Embryonic facial prominence (tissue), 1 donor: Measurements from ENCODE around the gene CLASP1.
"Not testable (repeated sequence)": the region's sequence is repeated elsewhere in the genome, so short reads cannot be mapped to it uniquely, and the experiment has no call there.

Experiments used
- DNase-seq: peaks from one replicate; pipeline ENCODE4 v3.0.0-alpha.2; 2016; ENCODE audit errors: extremely low spot score

CLASP1 gene

DNA sequence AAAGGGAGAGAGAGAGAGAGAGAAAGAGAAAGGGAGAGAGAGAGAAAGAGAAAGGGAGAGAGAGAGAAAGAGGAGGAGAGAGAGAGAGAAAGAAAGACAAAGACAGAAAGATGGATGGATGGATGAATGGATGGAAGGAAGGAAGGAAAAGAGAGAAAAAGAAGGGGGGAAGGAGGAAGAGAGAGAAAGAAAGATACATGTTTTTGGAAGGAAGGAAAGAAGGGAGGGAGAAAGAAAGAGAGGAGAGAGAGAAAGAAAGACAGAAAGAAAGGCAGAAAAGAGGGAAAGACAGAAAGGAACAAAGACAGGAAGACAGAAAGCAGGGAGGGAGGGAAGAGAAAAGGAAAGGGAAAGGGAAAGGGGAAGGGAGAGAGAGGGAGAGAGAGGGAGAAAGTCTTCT, 67.0 kb downstream of the CLASP1 start:
- no peak for DNase-seq

DNA sequence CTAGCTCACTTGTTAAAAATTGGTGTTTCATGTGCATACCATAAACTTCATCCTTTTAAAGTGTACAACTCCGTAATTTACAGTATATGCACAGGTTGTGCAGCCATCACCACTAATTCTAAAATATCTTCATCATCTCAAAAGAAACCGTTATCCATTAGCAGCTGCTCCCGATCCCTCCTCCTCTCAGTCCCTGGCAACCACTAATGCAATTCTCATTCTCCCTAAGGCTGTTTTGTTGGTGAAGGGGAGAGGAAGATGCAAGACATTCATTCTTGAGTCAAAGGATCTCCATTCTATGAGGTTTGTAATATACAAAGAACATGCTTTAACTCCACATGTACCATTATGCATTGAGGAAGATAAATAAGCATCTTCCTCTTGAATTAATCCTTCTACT, 70.0 kb downstream of the CLASP1 start:
- DNase-seq: no peak

DNA sequence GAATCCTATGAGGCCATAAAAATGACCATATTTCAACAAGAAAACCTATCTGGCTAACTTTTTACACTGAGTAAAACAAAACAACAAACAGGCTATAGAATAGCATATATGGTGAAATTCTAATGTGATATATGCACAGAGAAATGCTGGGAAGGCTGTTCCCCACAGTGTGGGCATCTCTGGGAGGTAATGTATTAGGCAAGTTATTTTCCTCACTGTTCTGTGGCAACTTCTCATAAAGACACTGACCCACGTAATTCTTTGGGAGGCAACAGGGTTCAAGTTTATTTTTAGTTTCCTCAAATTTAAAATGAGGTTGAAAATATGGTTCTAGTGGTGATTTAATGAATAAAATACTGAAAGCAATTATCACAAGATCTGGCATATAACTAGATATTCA, 71.9 kb downstream of the CLASP1 start:
- DNase-seq: no peak

- no peak for DNase-seq
Observed at GRCh38 chr2:121576263-121576662, 73.0 kb downstream of the CLASP1 start.

- no peak for DNase-seq
Observed at GRCh38 chr2:121575800-121576199, 73.5 kb downstream of the CLASP1 start.

GRCh38 chr2:121570667-121571055, 78.6 kb downstream of the CLASP1 start:
- DNase-seq: no peak

DNA sequence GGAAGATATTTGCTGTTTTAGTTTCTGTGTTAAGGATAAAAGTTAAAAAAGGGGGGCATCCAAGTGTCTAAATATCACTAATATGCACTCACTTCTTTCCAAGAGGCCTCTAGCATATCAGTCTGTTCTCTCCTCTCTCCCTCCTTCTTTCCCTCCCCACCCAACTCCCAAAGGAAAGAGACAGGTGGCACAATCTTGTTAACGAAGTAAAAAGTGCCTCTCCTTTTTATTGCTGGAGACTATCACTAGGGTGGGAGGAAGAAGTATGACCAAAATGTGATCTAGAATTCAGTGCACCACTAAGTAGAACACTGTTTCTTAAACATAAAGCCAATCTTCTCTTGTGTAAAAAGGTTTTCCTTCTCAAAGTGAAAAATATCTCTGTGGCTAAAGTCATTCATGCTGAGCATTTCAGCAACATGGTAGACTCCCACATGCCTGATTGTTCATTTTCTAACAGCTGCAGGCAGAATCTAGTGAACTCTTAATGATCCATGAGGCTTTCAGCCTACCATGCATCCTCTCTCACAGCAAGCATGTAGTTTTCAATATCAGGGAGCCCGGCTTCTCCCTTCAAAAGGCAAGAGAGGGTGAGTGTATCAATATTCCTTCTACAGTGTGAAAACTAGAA, 79.1 kb downstream of the CLASP1 start:
- DNase-seq: no peak

- no peak for DNase-seq
Observed at GRCh38 chr2:121567957-121568409, 81.3 kb downstream of the CLASP1 start.

GRCh38 chr2:121567452-121567851, 81.8 kb downstream of the CLASP1 start:
- DNase-seq: no peak

DNA sequence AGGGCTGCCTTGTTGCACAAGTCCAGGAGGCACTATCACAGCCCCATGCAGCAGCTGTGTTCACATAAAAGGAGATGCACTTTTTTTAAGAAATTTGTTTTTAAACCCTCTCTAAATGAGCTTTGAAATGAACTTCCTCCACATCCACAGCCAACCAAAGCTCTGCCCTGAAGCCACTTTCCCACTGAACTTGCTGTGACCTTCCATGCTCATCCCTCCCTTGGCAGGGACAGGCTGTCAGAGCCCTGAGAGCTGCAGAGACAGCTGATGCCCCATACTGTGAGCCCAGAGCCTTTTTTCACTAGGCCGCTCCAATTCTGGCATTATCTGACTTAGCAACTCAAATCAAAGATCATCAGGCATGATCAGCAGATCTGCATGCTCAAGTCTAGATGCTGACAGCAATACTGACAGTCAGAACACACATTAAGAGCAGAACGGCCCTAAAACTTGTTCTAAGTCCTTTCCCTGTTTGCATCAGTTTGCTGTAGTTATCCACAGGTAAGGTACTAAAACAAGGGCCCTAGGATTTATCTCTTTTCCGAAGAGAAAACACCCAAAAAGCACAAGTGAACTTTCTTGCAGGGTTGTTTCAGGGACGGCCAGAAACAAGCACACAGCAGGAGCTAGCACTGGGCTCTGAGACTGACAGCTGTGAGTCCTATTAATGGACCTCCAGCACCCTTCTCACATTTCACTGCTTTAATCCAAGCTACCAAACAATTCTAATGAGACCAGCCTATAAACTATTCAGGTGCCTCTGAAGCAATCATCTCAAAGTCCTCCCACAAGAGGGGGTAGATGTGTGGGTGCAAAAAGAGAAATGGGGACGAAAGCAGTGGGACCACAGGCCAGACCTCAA, 83.6 kb downstream of the CLASP1 start:
- DNase-seq: no peak

DNA sequence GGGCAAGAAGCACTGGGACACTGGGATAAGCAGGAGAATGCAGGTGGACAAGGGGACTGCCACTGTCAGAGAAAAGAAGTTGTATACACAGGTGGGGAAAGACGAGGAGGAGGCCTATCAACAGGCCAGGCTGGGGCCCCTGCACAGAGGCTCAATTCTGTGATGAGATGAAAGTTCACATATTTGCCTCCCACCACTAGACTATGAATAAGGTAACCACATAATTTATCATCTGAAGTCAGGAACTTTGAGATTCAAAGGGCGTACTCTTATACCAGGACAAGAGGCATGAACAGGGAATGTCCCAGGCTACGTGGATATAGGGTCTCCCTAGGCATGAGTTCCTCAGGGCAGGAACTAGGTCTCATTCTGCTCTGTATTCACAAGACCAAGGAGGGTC, 84.4 kb downstream of the CLASP1 start:
- no peak for DNase-seq

DNA sequence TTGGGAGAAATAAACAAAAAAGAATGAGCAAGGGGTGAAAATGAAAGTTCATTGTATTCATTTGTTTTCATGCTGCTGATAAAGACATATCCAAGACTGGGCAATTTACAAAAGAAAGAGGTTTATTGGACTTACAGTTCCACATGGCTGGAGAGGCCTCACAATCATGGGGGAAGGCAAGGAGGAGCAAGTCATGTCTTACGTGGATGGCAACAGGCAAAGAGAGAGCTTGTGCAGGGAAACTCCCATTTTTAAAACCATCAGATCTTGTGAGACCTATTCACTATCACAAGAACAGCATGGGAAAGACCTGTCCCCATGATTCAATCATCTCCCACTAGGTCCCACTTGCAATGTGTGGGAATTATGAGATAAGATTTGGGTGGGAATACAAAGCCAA, 85.5 kb downstream of the CLASP1 start:
- not testable (repeated sequence) for DNase-seq

DNA sequence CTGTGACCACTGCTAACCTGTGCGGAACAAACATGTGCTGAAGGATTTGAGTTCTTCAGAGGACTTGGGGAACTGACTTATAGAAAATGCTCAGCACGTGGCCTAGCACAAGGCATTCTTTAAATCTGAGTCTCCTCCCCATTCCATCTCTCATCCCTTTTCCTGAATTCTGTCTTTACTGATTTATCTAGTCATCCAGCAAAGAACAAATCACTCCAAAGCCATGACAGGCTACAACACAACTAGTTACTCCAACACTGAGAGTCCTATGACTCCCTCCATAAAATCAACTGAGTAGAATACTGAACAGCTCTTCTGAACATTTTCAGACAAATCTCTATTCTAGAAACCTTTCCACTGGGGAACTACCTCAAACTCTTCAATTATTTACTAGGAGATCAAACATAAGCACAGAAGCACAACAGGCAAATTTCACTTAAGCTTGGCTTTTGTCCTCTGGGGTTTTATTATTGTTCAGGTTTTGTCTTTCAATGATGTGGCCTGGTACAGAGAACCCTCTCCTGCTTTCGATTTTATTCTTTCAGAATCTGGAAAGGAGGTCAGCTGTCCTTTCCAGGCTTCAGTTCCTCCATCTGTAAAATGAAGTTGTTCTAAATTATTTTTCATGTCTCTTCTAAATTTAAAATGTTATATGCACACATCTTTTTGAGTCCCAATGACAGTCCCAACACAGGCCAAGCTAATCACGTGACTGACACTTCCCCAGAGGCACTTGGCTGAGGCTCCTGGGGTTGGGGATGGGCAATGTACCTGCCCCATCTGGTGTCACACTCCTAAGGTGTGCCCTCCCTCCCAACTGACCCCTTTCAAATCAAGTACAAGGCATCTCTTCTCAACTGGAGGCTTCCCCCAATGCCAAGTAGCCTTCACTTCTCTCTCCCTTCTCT, 86.7 kb downstream of the CLASP1 start:
- no peak for DNase-seq

- DNase-seq: no peak
Observed at GRCh38 chr2:121561617-121562268, 87.5 kb downstream of the CLASP1 start.

DNA sequence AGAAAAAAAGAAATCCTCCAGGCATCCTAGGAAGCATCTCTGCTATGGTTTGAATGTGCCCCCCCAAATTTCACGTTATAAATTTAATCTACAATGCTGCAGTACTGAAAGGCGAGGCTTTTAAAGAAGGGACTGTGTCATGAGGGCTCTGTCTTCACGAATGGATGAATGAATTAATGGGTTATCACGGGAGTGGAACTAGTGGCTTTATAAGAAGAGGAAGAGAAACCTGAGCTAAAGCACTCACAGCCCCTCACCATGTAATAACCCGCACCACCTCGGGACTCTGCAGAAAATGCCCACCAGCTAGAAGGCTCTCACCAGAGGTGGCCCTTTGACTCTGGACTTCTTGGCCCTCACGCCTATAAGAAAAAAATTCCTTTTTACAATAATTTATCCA, 90.9 kb downstream of the CLASP1 start:
- no peak for DNase-seq

DNA sequence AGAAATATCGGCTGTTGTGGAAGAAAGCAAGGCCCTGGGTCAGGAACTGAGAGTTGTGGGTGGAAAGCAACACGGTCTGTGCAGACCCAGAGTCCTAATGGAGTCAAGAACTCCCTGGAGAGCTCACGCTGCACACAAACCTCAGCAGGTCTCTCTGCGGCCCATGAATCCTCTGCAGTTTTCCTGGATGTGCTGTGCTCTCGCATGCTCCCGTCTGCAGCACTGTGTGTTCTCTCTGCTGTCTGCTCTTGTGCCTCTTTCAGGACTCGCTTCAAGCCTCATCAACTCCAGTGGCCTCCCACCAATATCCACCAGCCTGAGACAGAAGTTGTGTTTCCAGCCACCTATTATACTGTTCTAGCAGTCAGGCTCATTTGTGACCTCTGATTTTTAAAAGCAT, 94.3 kb downstream of the CLASP1 start:
- no peak for DNase-seq

GRCh38 chr2:121552477-121553180, 96.6 kb downstream of the CLASP1 start:
- not testable (repeated sequence) for DNase-seq

- DNase-seq: no peak
Observed at GRCh38 chr2:121550669-121551068, 98.6 kb downstream of the CLASP1 start.

- no peak for DNase-seq
Observed at GRCh38 chr2:121547646-121548045, 101.6 kb downstream of the CLASP1 start.

GRCh38 chr2:121545913-121546312, 103.3 kb downstream of the CLASP1 start:
- DNase-seq: no peak

GRCh38 chr2:121545257-121545656, 104.0 kb downstream of the CLASP1 start:
- no peak for DNase-seq
